Endothelial cell of umbilical vein (primary cell): ENCODE results near the gene RYR2. TPM values are rescaled to one million over a fixed set of nuclear protein-coding genes. Genes with fewer than 3 reads are reported as not detected.

Experiments
- BruUV-seq: library from RNA; stranded (reverse); fragments of 400-500 nt; replicated peaks from 2 replicates; lab custom pipeline; 2021; lab: Mats Ljungman, UMichigan
- CTCF ChIA-PET: fragments of 300-600, 350-600 bp; sonication (Branson Sonifier 250); formaldehyde crosslinking; loops from one replicate; lab custom pipeline; 2021; ENCODE audit warnings: antibody characterized with exemption, inconsistent platforms; lab: Charles Lee
- POLR2A ChIA-PET: fragments of 300-600, 350-600 bp; sonication (Branson Sonifier 250); formaldehyde crosslinking; loops from one replicate; lab custom pipeline; 2021; ENCODE audit warnings: antibody characterized with exemption, inconsistent platforms; lab: Charles Lee
- DNase-seq: peaks from one replicate; pipeline ENCODE4 v3.0.0-alpha.2; 2011; ENCODE audit warnings: low read depth, low spot score
- FAIRE-seq: peaks from 2 replicates; lab custom pipeline; 2011; peaks lifted over from hg19 to GRCh38; lab: Jason Lieb, UNC
- H2AFZ ChIP-seq: 2 replicates; pipeline ENCODE4 v1.6.0; 2012; ENCODE audit warnings: low read depth, low read length, control low read depth, inconsistent platforms
- H3K27ac ChIP-seq: 2 replicates; pipeline ENCODE4 v1.5.1; 2011; ENCODE audit warnings: low read depth, mild to moderate bottlenecking, control low read depth, low read length, moderate library complexity; ENCODE audit not compliant: insufficient read depth
- H3K27me3 ChIP-seq, 2 experiments: 2 replicates each; pipeline versions ENCODE4 v1.6.0 to v1.6.1; 2011; ENCODE audit warnings: low read length in 2 of 2, mixed read lengths in 1 of 2; ENCODE audit not compliant: control insufficient read depth in 2 of 2, insufficient read depth in 2 of 2
- H3K36me3 ChIP-seq, 2 experiments: 2 replicates in 1 of 2; 3 replicates in 1 of 2; pipeline ENCODE4 v1.5.1; 2011; ENCODE audit warnings: low read length in 2 of 2, mild to moderate bottlenecking in 1 of 2, moderate library complexity in 1 of 2; ENCODE audit not compliant: control insufficient read depth in 2 of 2, insufficient read depth in 2 of 2; ENCODE audit errors: extremely low read depth in 1 of 2
- H3K4me1 ChIP-seq: 3 replicates; pipeline ENCODE4 v1.5.1; 2011; ENCODE audit warnings: mild to moderate bottlenecking, low read length; ENCODE audit not compliant: control insufficient read depth, insufficient read depth; ENCODE audit errors: extremely low read depth
- H3K4me2 ChIP-seq: 2 replicates; pipeline ENCODE4 v1.6.1; 2011; ENCODE audit warnings: low read length, control low read depth, mixed read lengths; ENCODE audit not compliant: insufficient read depth
- H3K4me3 ChIP-seq, 3 experiments: fragments of 200-600 bp in 1 of 3; sonication (generic), shearing (Covaris generic) in 1 of 3; replicated peaks in 1 of 3; 2 replicates each; pipeline ENCODE4 v1.5.1; 2011 to 2016; ENCODE audit warnings: control low read depth in 3 of 3, low read length in 3 of 3, mild to moderate bottlenecking in 2 of 3, inconsistent platforms in 1 of 3, low read depth in 1 of 3, moderate library complexity in 1 of 3; ENCODE audit not compliant: insufficient read depth in 1 of 3
- H3K79me2 ChIP-seq: 2 replicates; pipeline ENCODE4 v1.6.0; 2012; ENCODE audit warnings: low read length, inconsistent platforms; ENCODE audit not compliant: control insufficient read depth, insufficient read depth
- H3K9ac ChIP-seq: replicated peaks from 2 replicates; pipeline ENCODE3; 2011; ENCODE audit warnings: low read length, control low read depth; ENCODE audit not compliant: insufficient read depth; ENCODE audit errors: extremely low read depth
- H3K9me1 ChIP-seq: replicated peaks from 3 replicates; pipeline ENCODE4 v1.6.0; 2011; ENCODE audit warnings: mild to moderate bottlenecking, low read length; ENCODE audit not compliant: control insufficient read depth, insufficient read depth; ENCODE audit errors: extremely low read depth
- H3K9me3 ChIP-seq: replicated peaks from 2 replicates; pipeline ENCODE4 v1.5.1; 2012; ENCODE audit warnings: low read length, inconsistent platforms; ENCODE audit not compliant: control insufficient read depth, insufficient read depth
- H4K20me1 ChIP-seq: replicated peaks from 2 replicates; pipeline ENCODE3; 2011; ENCODE audit warnings: mild to moderate bottlenecking, low read length; ENCODE audit not compliant: control insufficient read depth, insufficient read depth; ENCODE audit errors: extremely low read depth
- EZH2 ChIP-seq: IDR thresholded peaks from 2 replicates; pipeline ENCODE4 v1.6.1; 2012; ENCODE audit warnings: borderline replicate concordance, low read depth, mild to moderate bottlenecking, moderate library complexity, low read length, inconsistent platforms; ENCODE audit not compliant: severe bottlenecking
- FOS ChIP-seq: IDR thresholded peaks from 2 replicates; pipeline ENCODE4 v1.6.1; 2011; ENCODE audit warnings: mild to moderate bottlenecking, low read length, moderate library complexity, borderline replicate concordance; ENCODE audit not compliant: insufficient read depth
- GATA2 ChIP-seq: IDR thresholded peaks from 2 replicates; pipeline ENCODE4 v1.7.0; 2011; ENCODE audit warnings: low read depth, mild to moderate bottlenecking, moderate library complexity, mixed read lengths, low read length; ENCODE audit not compliant: insufficient read length, insufficient read depth
- JUN ChIP-seq: IDR thresholded peaks from 2 replicates; pipeline ENCODE4 v1.6.1; 2011; ENCODE audit warnings: borderline replicate concordance, low read depth; ENCODE audit not compliant: insufficient read length, insufficient read depth
- MYC ChIP-seq: IDR thresholded peaks from one replicate; pipeline ENCODE4 v1.6.1; 2011; ENCODE audit warnings: mild to moderate bottlenecking, low read depth, low read length
- POLR2A ChIP-seq: IDR thresholded peaks from 2 replicates; pipeline ENCODE4 v1.6.1; 2012; ENCODE audit warnings: low read depth, mild to moderate bottlenecking, control low read depth, low read length
- POLR2AphosphoS5 ChIP-seq: IDR thresholded peaks from 2 replicates; pipeline ENCODE4 v1.6.1; 2012; ENCODE audit warnings: low read depth, mild to moderate bottlenecking, control low read depth, low read length, moderate library complexity; ENCODE audit not compliant: insufficient read depth
- dilution Hi-C: fragments of 300-500 bp; cut with MboI; formaldehyde crosslinking; loops from one replicate; pipeline ENCODE4 v1.15.0; 2019; ENCODE audit warnings: low sequenced_read_pairs; ENCODE audit not compliant: extremely low pct_ligation_motif_present
- intact Hi-C: fragments of 100-400 bp; cut with micrococcal nuclease; formaldehyde crosslinking; loops from one replicate; pipeline ENCODE4 v1.10.0; 2022
- polyA plus RNA-seq, 4 experiments: library from polyadenylated mRNA; depleted of rRNA in 3 of 4; stranded (reverse) in 3 of 4; unstranded in 1 of 4; fragments of >200 nt; gene quantifications; 2 replicates each; pipeline versions ENCODE4 v1.2.1 to v1.2.3, GENCODE V29; 2011 to 2012; ENCODE audit warnings: missing spikeins in 1 of 4
- total RNA-seq: library from RNA; stranded (reverse); gene quantifications from 2 replicates; pipeline ENCODE4 v1.2.3, GENCODE V29; 2021
- TF ChIP-seq, protein P1 (sequence below), 2 donors: IDR thresholded peaks; 1 replicate in 1 of 2; 2 replicates in 1 of 2; pipeline ENCODE4 v1.5.1; 2011; ENCODE audit warnings: low read length in 2 of 2, mild to moderate bottlenecking in 2 of 2, moderate library complexity in 2 of 2, control low read depth in 1 of 2, inconsistent platforms in 1 of 2, low read depth in 1 of 2; ENCODE audit not compliant: insufficient read depth in 1 of 2; ENCODE audit errors: extremely low read depth in 1 of 2
- TF ChIP-seq, protein P2 (sequence below): IDR thresholded peaks from 2 replicates; pipeline ENCODE4 v1.6.1; 2011; ENCODE audit not compliant: insufficient read depth, insufficient read length

RYR2 gene
- total and polyA plus RNA-seq, 2 donors (not counting 3 experiments of a cell fraction or from before 2014, with no cell fraction given): not detected

DNA sequence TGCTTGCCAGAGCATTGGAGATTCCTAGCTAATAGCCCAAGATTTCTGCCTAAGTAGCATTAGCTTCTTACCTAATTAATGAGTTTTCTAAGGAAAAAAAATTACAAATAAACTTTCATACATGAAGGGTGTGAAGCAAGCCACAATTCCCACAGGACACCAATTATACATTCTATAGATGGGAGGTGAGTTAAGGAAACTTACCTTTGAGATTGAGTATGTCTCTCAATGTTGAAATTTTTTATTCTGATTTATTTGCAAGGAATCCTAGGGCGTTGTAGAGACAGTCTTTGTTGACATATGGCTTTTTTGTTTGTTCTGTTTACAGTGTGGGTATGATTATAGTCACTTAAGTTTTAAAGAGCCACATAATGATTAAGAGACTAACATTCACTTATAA, 313.0 kb downstream of the RYR2 start:
- no peak overlapping the region for H3K4me3 ChIP-seq
- H3K4me1 ChIP-seq: no peaks in the 10 kb centered on the region
- H3K9me1 ChIP-seq: no peaks in the 10 kb centered on the region
- dilution Hi-C loops (no loop called here), intact Hi-C loops (no loop called here)
- no peaks in the 10 kb centered on the region for H3K79me2 ChIP-seq
- no TSS peak for BruUV-seq
- H3K9ac ChIP-seq: no peak overlapping the region
- no peak for TF ChIP-seq MYC
- no peak for TF ChIP-seq POLR2AphosphoS5
- TF ChIP-seq, protein P1, sequence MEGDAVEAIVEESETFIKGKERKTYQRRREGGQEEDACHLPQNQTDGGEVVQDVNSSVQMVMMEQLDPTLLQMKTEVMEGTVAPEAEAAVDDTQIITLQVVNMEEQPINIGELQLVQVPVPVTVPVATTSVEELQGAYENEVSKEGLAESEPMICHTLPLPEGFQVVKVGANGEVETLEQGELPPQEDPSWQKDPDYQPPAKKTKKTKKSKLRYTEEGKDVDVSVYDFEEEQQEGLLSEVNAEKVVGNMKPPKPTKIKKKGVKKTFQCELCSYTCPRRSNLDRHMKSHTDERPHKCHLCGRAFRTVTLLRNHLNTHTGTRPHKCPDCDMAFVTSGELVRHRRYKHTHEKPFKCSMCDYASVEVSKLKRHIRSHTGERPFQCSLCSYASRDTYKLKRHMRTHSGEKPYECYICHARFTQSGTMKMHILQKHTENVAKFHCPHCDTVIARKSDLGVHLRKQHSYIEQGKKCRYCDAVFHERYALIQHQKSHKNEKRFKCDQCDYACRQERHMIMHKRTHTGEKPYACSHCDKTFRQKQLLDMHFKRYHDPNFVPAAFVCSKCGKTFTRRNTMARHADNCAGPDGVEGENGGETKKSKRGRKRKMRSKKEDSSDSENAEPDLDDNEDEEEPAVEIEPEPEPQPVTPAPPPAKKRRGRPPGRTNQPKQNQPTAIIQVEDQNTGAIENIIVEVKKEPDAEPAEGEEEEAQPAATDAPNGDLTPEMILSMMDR (IDR thresholded peaks at IDR 0.05; ENCODE audit: extremely low read depth in 1 of 2, insufficient read depth in 1 of 2, low read depth in 1 of 2, low read length in 2 of 2): no peak
- no peak for TF ChIP-seq POLR2A
- TF ChIP-seq FOS: no peak
- no peak for TF ChIP-seq JUN
- no peak for TF ChIP-seq EZH2
- TF ChIP-seq, protein P2, sequence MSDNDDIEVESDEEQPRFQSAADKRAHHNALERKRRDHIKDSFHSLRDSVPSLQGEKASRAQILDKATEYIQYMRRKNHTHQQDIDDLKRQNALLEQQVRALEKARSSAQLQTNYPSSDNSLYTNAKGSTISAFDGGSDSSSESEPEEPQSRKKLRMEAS: no peak
- TF ChIP-seq GATA2: no peak
- H2AFZ ChIP-seq: no peak overlapping the region
- H3K4me2 ChIP-seq: no peak overlapping the region
- CTCF ChIA-PET: no interaction called here
- H4K20me1 ChIP-seq: no peaks in the 10 kb centered on the region
- POLR2A ChIA-PET: no interaction called here
- H3K36me3 ChIP-seq: no peaks in the 10 kb centered on the region
- DNase-seq (no peak), FAIRE-seq (no peak)
- H3K27ac ChIP-seq: no peak overlapping the region
- no peaks in the 10 kb centered on the region for H3K27me3 ChIP-seq
- no peaks in the 10 kb centered on the region for H3K9me3 ChIP-seq
